ENCODE data around the gene EPHA10. TPM values are rescaled to one million over a fixed set of nuclear protein-coding genes. Genes with fewer than 3 reads are reported as not detected.
"Not testable (repeated sequence)": the region's sequence is repeated elsewhere in the genome, so short reads cannot be mapped to it uniquely, and the experiment has no call there.

EPHA10 gene
- total RNA-seq, 1 donor: not detected

- no peak for TF ChIP-seq CTCF (IDR thresholded peaks at IDR 0.05; ENCODE audit: insufficient read depth, low read depth, low read length)
- H3K4me3 ChIP-seq (ENCODE audit: low read depth, low read length): no peak overlapping the region
- DNase-seq (ENCODE audit: low read depth): no peak
These were observed 79.2 kb downstream of the EPHA10 start for GRCh38 chr1:37685722-37686121.

GRCh38 chr1:37684182-37684581 lies 80.7 kb downstream of the EPHA10 start:
- DNase-seq (ENCODE audit: low read depth); H3K4me3 ChIP-seq (ENCODE audit: low read depth, low read length): not testable (repeated sequence)

DNA sequence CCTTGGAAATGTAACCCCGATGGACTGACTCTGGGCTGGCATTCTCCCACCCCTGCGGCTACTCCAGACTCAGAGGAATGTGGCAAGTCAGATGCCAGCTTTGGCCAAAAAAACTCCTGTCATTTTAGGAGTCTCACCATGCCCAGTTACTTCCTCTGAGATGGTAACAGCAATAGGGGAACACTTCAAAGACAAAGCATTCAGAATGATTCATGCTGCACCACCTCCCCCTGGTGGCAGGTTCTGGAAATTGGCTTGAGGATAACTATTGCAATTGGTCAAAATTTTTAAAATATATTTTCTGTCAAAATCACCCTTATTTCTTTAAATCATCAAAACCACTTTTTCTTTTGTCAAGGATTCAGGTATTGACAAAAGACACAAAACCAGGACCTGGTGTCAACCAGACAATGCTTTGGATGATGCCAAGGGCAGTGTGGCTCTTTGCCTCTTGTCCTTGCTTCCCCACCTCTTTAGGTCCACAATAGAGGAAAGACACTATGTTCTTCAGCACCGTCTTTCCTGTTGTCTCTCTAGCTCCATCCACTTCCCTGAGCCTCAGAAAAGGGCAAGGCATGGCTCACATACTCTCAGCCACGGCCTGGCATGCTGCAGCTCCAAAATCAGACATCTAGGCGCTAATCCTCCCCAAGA lies 82.5 kb downstream of the EPHA10 start:
- peak; percentile 90 for TF ChIP-seq CTCF (IDR thresholded peaks at IDR 0.05; ENCODE audit: insufficient read depth, low read depth, low read length)
- DNase-seq (ENCODE audit: low read depth): peak; percentile 72
- H3K4me3 ChIP-seq (ENCODE audit: low read depth, low read length): no peak overlapping the region

GRCh38 chr1:37680933-37681332 lies 84.0 kb downstream of the EPHA10 start:
- H3K4me3 ChIP-seq (ENCODE audit: low read depth, low read length): no peak overlapping the region

GRCh38 chr1:37677808-37678207 lies 87.1 kb downstream of the EPHA10 start:
- no peak for DNase-seq (ENCODE audit: low read depth)
- H3K4me3 ChIP-seq (ENCODE audit: low read depth, low read length): no peak overlapping the region
- no peak for TF ChIP-seq CTCF (IDR thresholded peaks at IDR 0.05; ENCODE audit: insufficient read depth, low read depth, low read length)

More at GRCh38 chr1:37680933-37681332, 84.0 kb downstream of the EPHA10 start:
- TF ChIP-seq CTCF (IDR thresholded peaks at IDR 0.05; ENCODE audit: insufficient read depth, low read depth, low read length): no peak
- DNase-seq (ENCODE audit: low read depth): no peak

DNA sequence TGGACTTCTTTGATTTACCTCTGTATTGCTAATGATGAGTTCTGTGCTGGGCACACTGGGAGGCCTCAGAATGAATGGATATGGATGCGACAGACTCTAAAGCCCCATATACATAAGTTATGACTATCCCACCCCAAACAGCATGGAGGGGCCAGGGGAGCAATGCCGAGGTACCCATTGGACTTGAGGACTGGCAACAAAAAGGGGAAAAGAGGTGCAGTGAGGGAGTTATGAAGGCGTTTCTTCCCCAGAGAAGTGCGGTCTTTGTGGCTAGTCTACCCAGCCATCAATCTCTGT lies 87.8 kb downstream of the EPHA10 start:
- DNase-seq (ENCODE audit: low read depth): no peak
- H3K4me3 ChIP-seq (ENCODE audit: low read depth, low read length): no peak overlapping the region
- TF ChIP-seq CTCF (IDR thresholded peaks at IDR 0.05; ENCODE audit: insufficient read depth, low read depth, low read length): no peak

- peak; percentile 3 for TF ChIP-seq CTCF (IDR thresholded peaks at IDR 0.05; ENCODE audit: insufficient read depth, low read depth, low read length)
- H3K4me3 ChIP-seq (ENCODE audit: low read depth, low read length): no peak overlapping the region
- peak; percentile 96 for DNase-seq (ENCODE audit: low read depth)
These were observed 88.4 kb downstream of the EPHA10 start for GRCh38 chr1:37676281-37677142.
